Rectal smooth muscle tissue (tissue), 1 donor: Measurements from ENCODE around the gene DHRS2.

ENCODE experiments used
- H3K27ac ChIP-seq: one replicate; pipeline ENCODE4 v1.7.0; 2013; ENCODE audit warnings: low read depth, low read length, inconsistent platforms
- H3K27me3 ChIP-seq: one replicate; pipeline ENCODE4 v1.7.0; 2013; ENCODE audit warnings: low read length; ENCODE audit not compliant: control insufficient read depth, insufficient read depth
- H3K36me3 ChIP-seq: one replicate; pipeline ENCODE4 v1.7.0; 2013; ENCODE audit warnings: low read length; ENCODE audit not compliant: control insufficient read depth, insufficient read depth
- H3K4me1 ChIP-seq: one replicate; pipeline ENCODE4 v1.7.0; 2013; ENCODE audit warnings: low read length; ENCODE audit not compliant: control insufficient read depth, insufficient read depth
- H3K4me3 ChIP-seq: one replicate; pipeline ENCODE4 v1.7.0; 2013; ENCODE audit warnings: low read length
- H3K9ac ChIP-seq: one replicate; pipeline ENCODE4 v1.7.0; 2013; ENCODE audit warnings: low read length

The DHRS2 gene

DNA sequence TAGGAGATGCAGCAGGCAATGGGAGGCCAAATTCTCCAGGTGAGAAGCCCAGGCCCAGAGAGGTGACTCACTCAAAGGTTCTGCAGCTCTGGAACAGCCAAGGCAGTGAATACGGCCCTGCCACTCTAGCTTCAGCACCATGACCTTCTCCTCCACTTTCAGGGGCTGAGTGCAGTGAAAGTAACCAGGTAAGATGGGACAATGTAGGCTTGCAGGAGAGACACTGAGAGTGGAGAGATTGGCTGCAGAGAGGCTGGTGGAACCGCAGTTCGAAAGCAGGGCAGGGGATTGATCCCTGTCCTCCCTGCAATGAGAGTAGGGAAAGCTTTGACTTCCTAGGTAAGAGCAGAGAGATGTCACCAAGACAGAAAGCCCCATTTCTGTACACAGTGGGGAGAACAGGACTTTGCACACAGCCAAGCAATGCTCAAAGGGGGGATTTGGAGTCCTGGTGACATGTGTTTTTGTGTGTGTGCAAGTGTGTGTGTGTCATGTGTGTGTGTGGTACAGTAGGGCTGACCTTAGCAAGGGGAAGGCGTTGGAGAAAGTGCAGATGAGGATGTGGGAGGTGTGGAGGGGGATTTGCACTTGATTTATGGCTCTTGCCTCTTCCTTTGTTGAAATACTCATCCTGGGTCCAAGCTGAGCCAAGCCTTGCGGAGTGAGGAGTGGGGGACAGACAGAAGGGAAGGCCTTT, 12.7 kb downstream of the DHRS2 start:
- Histone ChIP-seq H3K27ac (no peak overlapping the region), H3K9ac (no peak overlapping the region), H3K4me1 (no peaks in the 10 kb centered on the region), H3K27me3 (no peaks in the 10 kb centered on the region), H3K36me3 (no peaks in the 10 kb centered on the region), H3K4me3 (no peak overlapping the region)

DNA sequence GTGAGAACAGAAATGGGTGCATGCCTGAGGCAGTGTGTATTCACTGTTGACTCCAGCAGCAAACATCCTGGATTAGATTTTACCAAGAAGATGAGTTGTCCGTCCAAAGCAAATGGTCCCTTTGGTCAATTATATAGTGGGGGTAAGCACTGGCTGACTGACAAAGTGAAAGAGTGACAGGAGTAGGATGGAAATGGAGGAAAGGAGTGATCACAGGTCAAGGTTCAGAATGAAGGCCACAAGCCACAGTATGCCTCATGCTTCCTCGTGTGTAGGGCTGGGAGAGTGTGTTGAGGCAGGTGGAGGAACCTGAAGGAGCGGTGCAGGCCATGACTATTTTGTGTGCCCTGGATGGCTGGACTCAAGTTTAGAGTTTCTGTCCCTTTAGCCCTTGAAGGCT, 14.3 kb downstream of the DHRS2 start:
- no peaks in the 10 kb centered on the region for H3K27me3 ChIP-seq
- no peaks in the 10 kb centered on the region for H3K36me3 ChIP-seq
- no peak overlapping the region for H3K4me3 ChIP-seq
- no peak overlapping the region for H3K27ac ChIP-seq
- no peak overlapping the region for H3K9ac ChIP-seq
- H3K4me1 ChIP-seq: no peaks in the 10 kb centered on the region

DNA sequence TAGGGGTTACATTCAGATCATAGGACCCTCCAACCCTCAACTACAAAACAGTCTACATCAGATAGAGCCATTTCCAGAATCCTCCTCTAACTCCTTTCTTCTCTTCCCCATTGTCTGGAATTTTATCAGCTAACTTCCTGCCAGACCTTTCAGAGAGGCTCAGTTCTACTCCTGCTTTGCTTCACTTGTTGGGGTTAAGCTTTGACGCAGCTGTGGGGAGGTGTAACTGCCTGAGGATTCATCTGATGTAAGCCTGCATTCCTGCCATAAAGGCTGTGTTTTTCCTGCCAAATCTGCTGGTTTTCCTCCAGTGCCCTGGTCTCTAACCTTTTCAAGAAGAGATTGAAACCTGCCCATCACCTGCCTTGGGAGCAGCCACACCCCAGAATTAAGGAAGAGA, 16.9 kb downstream of the DHRS2 start:
- Histone ChIP-seq H3K4me3 (no peak overlapping the region), H3K36me3 (no peaks in the 10 kb centered on the region), H3K9ac (no peak overlapping the region), H3K27me3 (no peaks in the 10 kb centered on the region), H3K4me1 (no peaks in the 10 kb centered on the region), H3K27ac (no peak overlapping the region)

GRCh38 chr14:23654231-23654630, 18.1 kb downstream of the DHRS2 start:
- Histone ChIP-seq H3K4me3 (no peak overlapping the region), H3K4me1 (no peaks in the 10 kb centered on the region), H3K9ac (no peak overlapping the region), H3K27me3 (no peaks in the 10 kb centered on the region), H3K27ac (no peak overlapping the region), H3K36me3 (no peaks in the 10 kb centered on the region)

DNA sequence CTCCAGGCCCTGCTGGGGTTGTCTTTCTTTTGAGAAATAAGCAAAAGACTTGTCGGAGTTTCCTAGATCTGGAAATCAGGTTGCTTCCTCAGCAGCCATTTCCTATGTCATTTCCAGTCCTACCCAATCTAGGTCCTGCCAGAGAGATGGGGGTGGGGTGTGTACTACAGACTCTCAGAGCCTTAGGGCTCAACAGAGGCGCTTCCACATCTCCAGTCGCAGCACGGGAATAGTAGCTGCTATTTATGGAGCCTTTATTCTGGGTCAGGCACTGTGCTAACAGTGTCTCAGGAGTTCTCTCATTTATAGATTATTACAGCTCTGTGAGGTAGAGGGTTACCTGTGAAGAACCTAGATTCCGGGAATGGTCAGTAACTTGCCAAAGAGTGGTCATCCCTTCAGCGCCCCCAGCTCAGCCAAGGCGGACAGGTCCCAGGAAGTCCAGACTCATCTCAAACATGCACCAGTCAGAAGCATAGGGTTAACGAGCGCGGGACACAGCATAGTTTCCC, 21.9 kb downstream of the DHRS2 start:
- H3K9ac ChIP-seq: no peak overlapping the region
- H3K27me3 ChIP-seq: no peaks in the 10 kb centered on the region
- no peak overlapping the region for H3K27ac ChIP-seq

DNA sequence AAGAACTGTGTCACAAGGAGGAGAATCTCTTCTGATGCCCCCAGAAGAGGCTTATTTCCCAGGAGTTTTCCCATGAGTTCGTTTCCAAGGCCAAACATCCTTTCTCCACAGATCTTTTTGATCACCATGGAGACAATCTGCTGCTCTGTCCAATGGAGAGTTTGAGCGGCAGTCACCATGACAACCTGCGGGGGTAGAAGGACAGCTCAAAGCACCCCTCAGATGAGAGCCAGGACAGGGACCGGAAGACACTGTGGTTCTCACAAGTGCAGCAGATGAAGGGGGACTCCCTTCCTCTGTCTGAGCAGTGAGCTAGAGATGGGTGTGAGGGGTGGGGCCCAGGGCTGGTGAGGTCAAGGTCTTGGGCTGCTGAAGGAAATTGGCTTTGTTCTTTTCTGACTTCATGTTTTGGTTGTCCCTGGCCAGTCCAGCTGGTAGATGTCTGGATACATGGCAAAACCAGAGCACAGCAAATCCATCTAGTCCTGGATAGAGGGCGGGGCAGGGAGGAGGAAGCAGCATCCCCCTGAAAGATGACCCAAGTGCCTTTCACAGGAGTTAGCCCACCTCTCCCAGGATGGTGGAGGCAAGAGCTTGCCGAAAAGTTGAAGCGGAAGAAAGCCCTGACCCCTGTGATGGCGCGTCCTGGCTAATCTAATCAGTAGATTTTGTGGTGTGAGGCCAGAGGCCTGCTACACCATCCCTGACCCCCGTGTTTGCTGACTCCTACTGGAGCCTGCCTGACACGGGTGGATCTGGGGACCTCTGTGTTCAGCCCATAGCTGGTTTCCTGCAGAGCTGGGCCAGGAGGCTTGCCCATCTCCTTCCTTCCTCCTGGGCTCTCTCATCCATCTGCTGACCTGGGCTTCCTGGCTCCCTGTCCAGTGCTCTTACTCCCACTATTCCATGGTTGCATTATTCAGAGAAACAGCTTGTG, 24.4 kb downstream of the DHRS2 start:
- Histone ChIP-seq H3K36me3 (no peaks in the 10 kb centered on the region), H3K4me3 (no peak overlapping the region), H3K4me1 (no peaks in the 10 kb centered on the region), H3K27me3 (no peaks in the 10 kb centered on the region), H3K9ac (no peak overlapping the region), H3K27ac (no peak overlapping the region)

More for the DNA sequence above, 21.9 kb downstream of the DHRS2 start:
- H3K4me3 ChIP-seq: no peak overlapping the region
- no peaks in the 10 kb centered on the region for H3K36me3 ChIP-seq
- H3K4me1 ChIP-seq: no peaks in the 10 kb centered on the region

- Histone ChIP-seq H3K4me1 (no peaks in the 10 kb centered on the region), H3K36me3 (no peaks in the 10 kb centered on the region), H3K9ac (no peak overlapping the region)
These were observed 25.4 kb downstream of the DHRS2 start for GRCh38 chr14:23661542-23661941.

DNA sequence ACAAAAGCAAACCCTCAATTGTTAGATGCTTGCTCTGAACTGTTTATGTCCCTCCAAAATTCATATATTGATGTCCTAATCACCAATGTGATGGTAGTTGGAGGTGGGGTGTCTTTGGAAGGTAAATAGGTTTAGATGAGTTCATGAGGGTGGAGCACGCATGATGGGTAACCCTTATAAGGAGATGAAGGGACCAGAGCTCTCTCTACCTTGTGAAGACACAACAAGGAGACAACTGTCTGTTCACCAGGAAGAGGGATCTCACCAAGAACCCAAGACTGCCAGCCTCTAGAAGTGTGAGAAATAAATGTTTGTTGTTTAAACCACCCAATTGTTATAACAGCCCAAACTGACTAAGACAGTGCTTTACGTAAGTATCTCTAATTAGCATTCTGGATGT, 27.0 kb downstream of the DHRS2 start:
- H3K9ac ChIP-seq: no peak overlapping the region
- no peaks in the 10 kb centered on the region for H3K27me3 ChIP-seq
- no peak overlapping the region for H3K4me3 ChIP-seq
- H3K36me3 ChIP-seq: no peaks in the 10 kb centered on the region
- no peak overlapping the region for H3K27ac ChIP-seq
- H3K4me1 ChIP-seq: no peaks in the 10 kb centered on the region

More at GRCh38 chr14:23661542-23661941, 25.4 kb downstream of the DHRS2 start:
- Histone ChIP-seq H3K4me3 (no peak overlapping the region), H3K27ac (no peak overlapping the region), H3K27me3 (no peaks in the 10 kb centered on the region)

DNA sequence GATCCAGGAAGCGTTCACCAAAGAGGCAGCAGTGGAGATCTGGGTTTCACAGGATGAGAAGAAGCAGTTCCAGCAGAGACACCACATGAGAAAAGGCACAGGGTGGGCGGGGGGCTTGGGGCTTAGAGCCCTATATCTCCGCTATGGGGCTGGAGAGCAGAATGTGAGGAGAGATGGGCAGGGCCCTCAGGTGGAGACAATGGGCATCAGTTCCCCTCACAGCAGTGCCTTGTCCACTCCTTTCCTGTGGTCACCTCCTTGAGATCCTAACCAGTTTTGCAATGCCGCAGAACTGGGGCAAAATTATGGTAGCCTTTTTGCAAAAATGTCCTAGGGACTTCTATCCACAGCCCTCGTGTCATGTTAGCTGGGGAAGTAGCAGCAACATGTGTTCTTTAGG, 27.5 kb downstream of the DHRS2 start:
- no peak overlapping the region for H3K4me3 ChIP-seq
- no peaks in the 10 kb centered on the region for H3K27me3 ChIP-seq
- H3K36me3 ChIP-seq: no peaks in the 10 kb centered on the region
- no peaks in the 10 kb centered on the region for H3K4me1 ChIP-seq
- no peak overlapping the region for H3K9ac ChIP-seq
- no peak overlapping the region for H3K27ac ChIP-seq

DNA sequence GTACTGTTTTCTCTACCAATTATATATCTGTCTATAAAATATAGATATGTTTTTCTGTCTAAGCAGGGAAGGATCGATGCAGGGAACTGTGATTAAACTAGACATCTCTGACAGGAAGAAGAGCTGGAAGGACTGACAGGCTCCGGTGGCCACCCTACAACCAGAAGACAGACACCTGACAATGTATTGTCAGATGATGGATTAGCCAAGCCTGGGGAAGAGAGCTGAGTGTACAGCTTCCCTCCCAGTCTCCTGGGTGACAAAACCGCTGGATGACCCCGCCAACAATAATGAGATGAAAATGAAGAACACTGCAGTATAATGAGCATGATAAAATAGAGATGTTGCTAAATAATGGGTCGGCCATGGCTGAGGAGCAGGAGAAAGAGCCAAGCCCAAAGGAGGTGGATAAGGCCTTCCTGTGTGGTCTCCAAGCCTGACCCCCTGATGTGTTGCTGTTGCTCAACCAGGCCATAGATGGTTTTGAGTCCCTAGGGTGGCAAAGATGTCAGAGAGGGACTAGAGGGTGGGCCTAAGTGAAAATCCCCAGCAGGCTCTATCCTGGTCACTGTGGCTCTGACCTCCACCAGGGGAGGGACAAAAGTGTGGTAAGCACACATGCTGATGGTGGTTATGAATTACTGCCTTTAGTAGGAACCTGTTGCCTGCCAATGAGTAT, 28.2 kb downstream of the DHRS2 start:
- Histone ChIP-seq H3K4me3 (no peak overlapping the region), H3K4me1 (no peaks in the 10 kb centered on the region), H3K9ac (no peak overlapping the region), H3K36me3 (no peaks in the 10 kb centered on the region), H3K27me3 (no peaks in the 10 kb centered on the region), H3K27ac (no peak overlapping the region)

DNA sequence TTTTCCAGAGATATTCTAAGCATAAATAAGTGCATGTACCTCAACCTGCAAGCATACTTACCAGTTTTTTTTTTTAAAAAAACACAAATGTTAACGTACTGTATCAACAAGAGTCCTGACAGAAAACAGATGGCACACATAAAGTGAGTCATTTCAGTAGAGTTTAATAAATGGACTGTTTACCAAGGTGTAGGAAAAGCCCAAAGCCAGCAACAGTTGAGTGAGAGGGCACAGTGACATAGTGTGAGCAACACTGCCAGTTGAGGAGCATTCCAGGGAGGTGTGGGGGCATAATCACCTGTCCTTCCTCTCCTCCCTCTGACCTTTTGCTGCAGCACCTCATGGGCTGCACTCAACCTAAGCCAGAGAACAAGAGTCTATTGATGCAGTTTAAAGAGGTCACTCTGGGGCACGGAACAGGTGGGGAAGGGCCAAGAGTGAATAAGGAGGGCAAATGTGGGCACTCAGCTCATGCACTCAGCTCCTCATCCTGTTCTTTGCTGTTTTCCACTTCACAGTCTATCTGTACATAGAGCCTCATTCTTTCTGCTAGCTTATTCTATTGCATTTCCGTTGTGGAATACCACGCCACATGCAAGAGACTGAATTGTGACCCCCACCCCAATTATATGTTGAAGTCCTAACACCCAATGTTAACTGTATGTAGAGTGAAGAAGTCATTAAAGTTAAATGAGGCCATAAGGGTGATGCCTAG, 29.3 kb downstream of the DHRS2 start:
- H3K4me1 ChIP-seq: no peaks in the 10 kb centered on the region
- no peak overlapping the region for H3K9ac ChIP-seq
- no peaks in the 10 kb centered on the region for H3K36me3 ChIP-seq

GRCh38 chr14:23667134-23667533, 31.0 kb downstream of the DHRS2 start:
- Histone ChIP-seq H3K27ac (no peak overlapping the region), H3K4me1 (no peaks in the 10 kb centered on the region), H3K36me3 (no peaks in the 10 kb centered on the region), H3K4me3 (no peak overlapping the region), H3K27me3 (no peaks in the 10 kb centered on the region), H3K9ac (no peak overlapping the region)

More for the DNA sequence above, 29.3 kb downstream of the DHRS2 start:
- H3K27ac ChIP-seq: no peak overlapping the region
- H3K27me3 ChIP-seq: no peaks in the 10 kb centered on the region
- no peak overlapping the region for H3K4me3 ChIP-seq
